KMS-11 (cell line): ENCODE results near the gene PDE11A.

Experiments used
- H2AFZ ChIP-seq: fragments of 200-600 bp; sonication (generic); 2 replicates; pipeline ENCODE4 v1.6.1; 2016; ENCODE audit warnings: antibody characterized with exemption, mixed run types, low read depth
- H3K27ac ChIP-seq: fragments of 200-600 bp; sonication (generic); 2 replicates; pipeline ENCODE4 v1.6.1; 2016; ENCODE audit warnings: mild to moderate bottlenecking, mixed run types
- H3K27me3 ChIP-seq: fragments of 200-600 bp; sonication (generic); 2 replicates; pipeline ENCODE4 v1.6.1; 2017; ENCODE audit warnings: mild to moderate bottlenecking, low read depth, mixed run types, moderate library complexity; ENCODE audit not compliant: insufficient read depth
- H3K36me3 ChIP-seq: fragments of 200-600 bp; sonication (generic); 2 replicates; pipeline ENCODE4 v1.6.1; 2017; ENCODE audit warnings: mild to moderate bottlenecking, mixed run types; ENCODE audit not compliant: insufficient read depth
- H3K4me1 ChIP-seq: fragments of 200-600 bp; sonication (generic); 2 replicates; pipeline ENCODE4 v1.6.1; 2016; ENCODE audit warnings: mild to moderate bottlenecking, low read depth, mixed run types; ENCODE audit not compliant: poor library complexity, severe bottlenecking
- H3K4me2 ChIP-seq: fragments of 200-600 bp; sonication (generic); 2 replicates; pipeline ENCODE4 v1.7.0; 2016; ENCODE audit warnings: mild to moderate bottlenecking, mixed run types
- H3K4me3 ChIP-seq: fragments of 200-600 bp; sonication (generic); IDR thresholded peaks from 2 replicates; pipeline ENCODE4 v1.6.1; 2017; ENCODE audit warnings: low read depth, low read length, mixed read lengths; ENCODE audit not compliant: insufficient read depth
- H3K79me2 ChIP-seq: fragments of 200-600 bp; sonication (generic); 2 replicates; pipeline ENCODE4 v1.6.1; 2016; ENCODE audit warnings: low read depth, mixed run types; ENCODE audit not compliant: insufficient read depth
- H3K9ac ChIP-seq: fragments of 200-600 bp; sonication (generic); 2 replicates; pipeline ENCODE4 v1.6.1; 2016; ENCODE audit warnings: mild to moderate bottlenecking, mixed run types
- H4K20me1 ChIP-seq: fragments of 200-600 bp; sonication (generic); 2 replicates; pipeline ENCODE4 v1.6.1; 2016; ENCODE audit warnings: mild to moderate bottlenecking, mixed run types; ENCODE audit not compliant: insufficient read depth
- CTCF ChIP-seq: fragments of 200-600 bp; sonication (generic); conservative IDR thresholded peaks from 2 replicates; pipeline ENCODE4 v1.6.1; 2017; ENCODE audit warnings: low read depth, mild to moderate bottlenecking, antibody characterized with exemption, low read length, moderate library complexity, mixed read lengths

Gene PDE11A

DNA sequence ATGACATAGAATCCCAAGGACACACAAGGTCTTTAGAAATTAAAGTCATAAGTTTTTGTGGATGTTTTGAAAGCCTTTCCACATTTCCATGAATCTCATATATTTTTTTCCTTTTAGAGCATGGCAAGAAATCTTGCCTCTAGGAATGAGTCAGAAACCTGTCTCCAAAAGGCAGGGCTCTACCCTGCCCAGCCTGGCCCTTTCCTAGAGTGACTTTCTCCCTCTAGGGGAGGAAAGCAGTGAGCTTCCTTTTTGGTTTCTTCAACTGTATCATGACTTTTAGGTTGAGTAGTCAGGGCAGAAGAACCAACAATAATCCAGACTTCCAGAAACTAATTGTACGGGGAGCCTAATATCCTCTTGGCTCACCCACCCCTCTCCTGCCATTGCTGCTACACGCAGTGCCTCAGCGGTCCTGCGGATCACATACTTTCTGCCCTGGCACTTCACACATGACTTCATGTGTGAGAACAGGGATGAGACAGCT, 379.8 kb downstream of the PDE11A start:
- Histone ChIP-seq H3K79me2 (no peaks in the 10 kb centered on the region), H3K36me3 (no peaks in the 10 kb centered on the region), H4K20me1 (no peaks in the 10 kb centered on the region), H3K4me2 (no peak overlapping the region), H3K4me1 (no peaks in the 10 kb centered on the region), H2AFZ (no peak overlapping the region), H3K27ac (no peak overlapping the region), H3K27me3 (no peaks in the 10 kb centered on the region), H3K9ac (no peak overlapping the region), H3K4me3 (no peak overlapping the region)
- TF ChIP-seq CTCF = no peak

- Histone ChIP-seq H2AFZ (no peak overlapping the region), H4K20me1 (no peaks in the 10 kb centered on the region), H3K27ac (no peak overlapping the region), H3K4me1 (no peaks in the 10 kb centered on the region), H3K4me3 (no peak overlapping the region), H3K79me2 (no peaks in the 10 kb centered on the region), H3K36me3 (no peaks in the 10 kb centered on the region), H3K27me3 (no peaks in the 10 kb centered on the region), H3K9ac (no peak overlapping the region), H3K4me2 (no peak overlapping the region)
- TF ChIP-seq CTCF = 0 out of 2 replicates have a peak, but pooled peaks have one; percentile 0
Observed at GRCh38 chr2:177692042-177692782, 380.4 kb downstream of the PDE11A start.

DNA sequence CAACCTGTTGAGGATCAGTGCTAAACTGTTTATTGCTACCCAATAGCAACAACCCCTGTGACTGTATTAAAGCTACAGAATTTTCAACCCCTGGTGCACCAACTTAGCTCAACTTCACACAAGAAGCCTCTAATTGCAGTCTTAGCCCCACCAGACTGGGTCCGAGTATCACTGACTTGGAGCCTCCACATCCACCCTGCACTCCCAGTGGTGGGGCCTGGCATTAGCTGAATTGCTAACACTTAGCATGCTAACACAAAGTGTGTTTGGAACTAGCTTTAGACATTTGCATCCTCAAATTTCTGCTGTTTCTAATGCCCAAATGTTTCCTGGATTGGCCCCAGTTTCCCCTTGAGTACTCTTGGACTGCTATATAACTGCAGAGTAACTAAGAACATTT, 381.4 kb downstream of the PDE11A start:
- Histone ChIP-seq H3K9ac (no peak overlapping the region), H3K36me3 (no peaks in the 10 kb centered on the region), H3K4me1 (no peaks in the 10 kb centered on the region), H3K4me3 (no peak overlapping the region), H3K27ac (no peak overlapping the region), H3K79me2 (no peaks in the 10 kb centered on the region), H2AFZ (no peak overlapping the region), H4K20me1 (no peaks in the 10 kb centered on the region), H3K4me2 (no peak overlapping the region), H3K27me3 (no peaks in the 10 kb centered on the region)
- TF ChIP-seq CTCF = no peak

GRCh38 chr2:177689623-177690022, 383.0 kb downstream of the PDE11A start:
- no peak for TF ChIP-seq CTCF
- Histone ChIP-seq H3K36me3 (no peaks in the 10 kb centered on the region), H2AFZ (no peak overlapping the region), H4K20me1 (no peaks in the 10 kb centered on the region), H3K4me1 (no peaks in the 10 kb centered on the region), H3K9ac (no peak overlapping the region), H3K4me3 (no peak overlapping the region), H3K79me2 (no peaks in the 10 kb centered on the region), H3K4me2 (no peak overlapping the region), H3K27ac (no peak overlapping the region), H3K27me3 (no peaks in the 10 kb centered on the region)
